Lower lobe of right lung (tissue), 2 donors: ENCODE results near the gene MESP2. TPM values are rescaled to one million over a fixed set of nuclear protein-coding genes. Genes with fewer than 3 reads are reported as not detected.

ENCODE experiments used
- ATAC-seq, 2 donors: fragments of 200-7000 bp; cut with Tn5 transposase; one replicate each; pipeline ENCODE4 v1.9.1; 2020 to 2022; ENCODE audit warnings: mild to moderate bottlenecking in 2 of 2, moderate library complexity in 2 of 2
- DNase-seq: peaks from one replicate; pipeline ENCODE4 v3.0.0-alpha.2; 2020
- H3K27ac ChIP-seq: fragments of 200-600 bp; one replicate; pipeline ENCODE4 v1.8.0; 2022
- H3K27me3 ChIP-seq: fragments of 200-600 bp; one replicate; pipeline ENCODE4 v1.8.0; 2022; ENCODE audit warnings: low read depth
- H3K36me3 ChIP-seq: fragments of 200-600 bp; one replicate; pipeline ENCODE4 v1.8.0; 2022; ENCODE audit warnings: mild to moderate bottlenecking
- H3K4me1 ChIP-seq: fragments of 200-600 bp; one replicate; pipeline ENCODE4 v1.8.0; 2022
- H3K4me3 ChIP-seq: fragments of 200-600 bp; one replicate; pipeline ENCODE4 v1.8.0; 2022; ENCODE audit warnings: mild to moderate bottlenecking
- H3K9me3 ChIP-seq: fragments of 200-600 bp; one replicate; pipeline ENCODE4 v1.8.0; 2022
- CTCF ChIP-seq: fragments of 200-600 bp; IDR thresholded peaks from one replicate; pipeline ENCODE4 v1.8.0; 2022; ENCODE audit warnings: antibody characterized with exemption, mild to moderate bottlenecking
- intact Hi-C: fragments of 100-400 bp; cut with DNase I; formaldehyde crosslinking; loops from one replicate; pipeline ENCODE4 v1.11.0; 2022
- total RNA-seq: library from RNA; stranded (reverse); fragmentation: NEBNext Ultra II Directional; extraction: Animal tissue kit (Norgen Biotek cat#: 25700); gene quantifications from one replicate; pipeline ENCODE4 v1.2.1, GENCODE V29; 2021
- donor health status: DM: no; HTN: yes; CAD: no; lungs with severe emphysema.

MESP2 gene
- total RNA-seq, 1 donor from 2014 or later: not detected

DNA sequence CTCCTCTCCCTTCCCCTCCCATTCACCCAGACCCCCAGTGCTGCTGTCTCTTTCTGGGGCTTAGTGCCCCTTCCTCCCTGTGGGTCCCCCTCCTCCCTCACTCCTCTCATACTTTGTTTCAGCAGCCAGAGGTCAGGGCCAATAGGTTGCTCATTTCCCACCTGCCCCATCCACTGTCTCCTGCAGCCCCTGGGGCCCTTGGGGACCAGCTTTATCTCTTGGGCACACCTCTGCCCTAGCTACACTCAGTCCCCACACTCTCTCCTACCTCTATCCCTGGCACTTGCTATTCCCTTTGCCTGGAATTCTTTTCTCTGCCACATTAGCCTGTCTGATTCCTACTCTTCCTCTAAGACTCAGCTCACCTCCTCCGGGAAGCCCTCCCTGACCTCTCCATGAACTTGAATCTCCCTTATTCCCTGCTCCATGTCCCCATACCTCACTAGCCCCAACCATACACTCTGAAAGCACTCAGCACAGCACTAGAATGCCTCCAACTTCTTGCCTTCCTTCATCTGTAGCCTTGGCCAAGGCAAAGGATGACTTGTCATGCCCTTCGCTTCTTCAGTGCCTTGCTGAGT is 23.9 kb downstream of the MESP2 start:
- ATAC-seq (no peak), DNase-seq (no peak)
- H3K27ac ChIP-seq: no peak overlapping the region
- no peak overlapping the region for H3K4me3 ChIP-seq
- H3K36me3 ChIP-seq: peaks cover 31% of the 10 kb centered on the region
- H3K9me3 ChIP-seq: peaks cover 8% of the 10 kb centered on the region
- no peak for TF ChIP-seq CTCF
- peaks cover 4% of the 10 kb centered on the region for H3K4me1 ChIP-seq
- intact Hi-C loops: no loop called here
- no peaks in the 10 kb centered on the region for H3K27me3 ChIP-seq

GRCh38 chr15:89801471-89802195 is 25.5 kb downstream of the MESP2 start:
- Histone ChIP-seq H3K4me1 (no peaks in the 10 kb centered on the region), H3K27me3 (no peaks in the 10 kb centered on the region), H3K4me3 (no peak overlapping the region), H3K36me3 (peaks cover 35% of the 10 kb centered on the region), H3K9me3 (peaks cover under 1% of the 10 kb centered on the region), H3K27ac (no peak overlapping the region)
- DNase-seq (no peak), ATAC-seq (no peak)
- no peak for TF ChIP-seq CTCF
- intact Hi-C loops: no loop called here

GRCh38 chr15:89802231-89802928 is 26.2 kb downstream of the MESP2 start:
- intact Hi-C loops: no loop called here
- DNase-seq (no peak), ATAC-seq (no peak)
- Histone ChIP-seq H3K9me3 (no peaks in the 10 kb centered on the region), H3K4me1 (no peaks in the 10 kb centered on the region), H3K27ac (no peak overlapping the region), H3K36me3 (peaks cover 36% of the 10 kb centered on the region), H3K27me3 (no peaks in the 10 kb centered on the region), H3K4me3 (no peak overlapping the region)
- no peak for TF ChIP-seq CTCF

- H3K4me1 ChIP-seq: no peaks in the 10 kb centered on the region
- intact Hi-C loops: no loop called here
- H3K9me3 ChIP-seq: no peaks in the 10 kb centered on the region
- DNase-seq (peak; percentile 11), ATAC-seq (no peak)
- H3K4me3 ChIP-seq: no peak overlapping the region
- H3K36me3 ChIP-seq: peaks cover 29% of the 10 kb centered on the region
- TF ChIP-seq CTCF: no peak
- no peaks in the 10 kb centered on the region for H3K27me3 ChIP-seq
- H3K27ac ChIP-seq: no peak overlapping the region
These were observed 27.1 kb downstream of the MESP2 start for GRCh38 chr15:89802986-89803824.
